Measurements from ENCODE around the gene AGAP6. TPM values are rescaled to one million over a fixed set of nuclear protein-coding genes. Genes with fewer than 3 reads are reported as not detected.
"Not testable (repeated sequence)": the region's sequence is repeated elsewhere in the genome, so short reads cannot be mapped to it uniquely, and the experiment has no call there.

AGAP6 gene
- total and polyA plus RNA-seq, 5 donors: 4.2 to 9.5 (median 5.0) TPM

DNA sequence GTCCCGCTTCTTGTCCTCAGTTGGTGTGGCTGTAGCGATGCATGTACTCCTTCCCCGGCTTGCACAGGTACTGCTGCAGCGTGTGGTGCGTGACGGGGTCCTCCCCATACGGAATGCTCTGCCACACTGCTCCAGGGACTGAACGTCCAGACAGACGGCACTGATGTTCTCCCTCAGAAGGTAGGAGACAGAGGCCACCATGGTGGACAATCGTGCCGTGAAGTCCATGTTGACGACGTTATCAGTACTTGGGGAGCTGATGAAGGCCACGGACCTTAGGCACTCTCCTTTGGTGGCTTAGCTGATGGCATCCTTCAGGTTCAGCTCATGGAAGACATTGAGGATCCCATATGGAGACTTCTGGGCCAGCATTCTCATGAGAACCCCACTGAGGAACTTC is 37.4 kb downstream of the AGAP6 start:
- H3K27ac ChIP-seq (ENCODE audit: low read length): no peak overlapping the region
- no peaks in the 10 kb centered on the region for H3K27me3 ChIP-seq (ENCODE audit: control insufficient read depth, insufficient read depth)
- ATAC-seq: no peak
- no peaks in the 10 kb centered on the region for H3K9me3 ChIP-seq (ENCODE audit: control insufficient read depth, low read length)
- WGBS: 90% methylated on average over 14 of the region's 14 CpGs
- no peak for DNase-seq
- H3K4me3 ChIP-seq (ENCODE audit: low read length): no peak overlapping the region
- no peaks in the 10 kb centered on the region for H3K4me1 ChIP-seq (ENCODE audit: control insufficient read depth, insufficient read depth, low read length)
- intact Hi-C loops (cut with DNase I): no loop called here

DNA sequence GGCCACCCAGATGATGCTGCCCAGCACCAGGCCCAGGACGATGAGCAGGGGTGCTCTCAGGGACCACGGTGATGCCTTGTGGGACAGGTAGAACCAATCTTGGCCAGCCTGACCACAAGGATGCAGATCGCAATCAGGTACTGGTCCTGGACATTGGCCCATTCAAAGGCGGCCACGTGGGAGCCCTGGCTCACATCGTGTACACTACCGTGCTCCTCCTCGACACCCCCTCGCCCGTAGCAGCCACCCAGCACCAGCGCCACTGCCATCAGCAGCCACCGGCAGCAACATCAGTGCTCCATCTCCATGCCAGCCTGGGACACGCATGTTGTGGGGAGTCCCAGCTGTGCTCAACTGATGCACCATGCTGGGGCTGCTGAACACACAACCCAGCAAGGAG is 39.0 kb downstream of the AGAP6 start:
- intact Hi-C loops (cut with DNase I): no loop called here
- 91% methylated on average over 13 of the region's 13 CpGs for WGBS

DNA sequence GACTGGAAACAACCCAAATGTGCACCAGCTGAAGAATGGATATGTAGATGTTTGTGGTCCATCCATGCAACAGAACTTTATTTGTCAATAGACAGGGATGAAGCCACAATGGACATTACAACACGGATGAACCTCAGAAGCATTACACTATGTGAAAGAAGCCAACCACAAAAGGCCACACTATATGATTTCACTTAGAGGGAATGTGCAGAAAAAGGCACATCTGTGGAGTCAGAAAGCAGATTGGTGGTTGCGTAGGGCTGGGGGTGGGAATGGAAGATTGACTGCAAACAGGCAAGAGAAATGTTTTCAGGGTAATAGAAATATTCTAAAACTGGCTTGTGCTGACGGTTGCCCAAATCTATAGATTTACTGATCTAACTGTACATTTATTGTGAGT is 45.3 kb downstream of the AGAP6 start:
- Histone ChIP-seq H3K27ac (ENCODE audit: low read length) (no peak overlapping the region), H3K4me1 (ENCODE audit: control insufficient read depth, insufficient read depth, low read length) (no peaks in the 10 kb centered on the region), H3K27me3 (ENCODE audit: control insufficient read depth, insufficient read depth) (no peaks in the 10 kb centered on the region), H3K9me3 (ENCODE audit: control insufficient read depth, low read length) (no peaks in the 10 kb centered on the region), H3K4me3 (ENCODE audit: low read length) (no peak overlapping the region)
- intact Hi-C loops (cut with DNase I): no loop called here
- ATAC-seq (no peak), DNase-seq (no peak)
- WGBS: 60% methylated on average over 3 of the region's 3 CpGs

More for the DNA sequence above, 39.0 kb downstream of the AGAP6 start:
- DNase-seq: no peak
- H3K4me3 ChIP-seq (ENCODE audit: low read length): no peak overlapping the region
- ATAC-seq: no peak
- H3K27ac ChIP-seq (ENCODE audit: low read length): no peak overlapping the region
- no peaks in the 10 kb centered on the region for H3K4me1 ChIP-seq (ENCODE audit: control insufficient read depth, insufficient read depth, low read length)
- no peaks in the 10 kb centered on the region for H3K9me3 ChIP-seq (ENCODE audit: control insufficient read depth, low read length)
- H3K27me3 ChIP-seq (ENCODE audit: control insufficient read depth, insufficient read depth): no peaks in the 10 kb centered on the region

DNA sequence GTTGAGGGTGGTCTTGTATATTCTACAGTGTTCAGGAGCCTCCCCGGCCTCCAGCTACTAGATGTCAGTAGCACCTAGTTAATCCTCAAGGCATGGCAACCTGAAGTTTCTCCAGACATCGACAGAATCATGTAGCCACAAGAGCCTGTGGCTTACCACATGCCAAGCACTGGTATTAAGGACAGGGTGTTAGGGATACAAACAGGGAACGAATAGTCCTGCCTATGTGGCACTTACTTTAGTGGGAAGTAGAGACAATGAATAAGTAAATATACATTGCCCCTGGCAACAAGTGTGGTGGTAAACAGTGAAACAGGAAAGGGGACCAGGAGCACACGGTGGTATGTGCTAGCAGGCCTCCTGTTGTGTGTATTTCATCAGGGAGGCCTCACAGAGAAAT is 47.1 kb downstream of the AGAP6 start:
- intact Hi-C loops (cut with DNase I); H3K27me3 ChIP-seq (ENCODE audit: control insufficient read depth, insufficient read depth); H3K27ac ChIP-seq (ENCODE audit: low read length); H3K9me3 ChIP-seq (ENCODE audit: control insufficient read depth, low read length); H3K4me1 ChIP-seq (ENCODE audit: control insufficient read depth, insufficient read depth, low read length); DNase-seq; H3K4me3 ChIP-seq (ENCODE audit: low read length): not testable (repeated sequence)
- 42% methylated on average over 4 of the region's 4 CpGs for WGBS
- ATAC-seq: peak in 1 of 2 donors; percentile 24

DNA sequence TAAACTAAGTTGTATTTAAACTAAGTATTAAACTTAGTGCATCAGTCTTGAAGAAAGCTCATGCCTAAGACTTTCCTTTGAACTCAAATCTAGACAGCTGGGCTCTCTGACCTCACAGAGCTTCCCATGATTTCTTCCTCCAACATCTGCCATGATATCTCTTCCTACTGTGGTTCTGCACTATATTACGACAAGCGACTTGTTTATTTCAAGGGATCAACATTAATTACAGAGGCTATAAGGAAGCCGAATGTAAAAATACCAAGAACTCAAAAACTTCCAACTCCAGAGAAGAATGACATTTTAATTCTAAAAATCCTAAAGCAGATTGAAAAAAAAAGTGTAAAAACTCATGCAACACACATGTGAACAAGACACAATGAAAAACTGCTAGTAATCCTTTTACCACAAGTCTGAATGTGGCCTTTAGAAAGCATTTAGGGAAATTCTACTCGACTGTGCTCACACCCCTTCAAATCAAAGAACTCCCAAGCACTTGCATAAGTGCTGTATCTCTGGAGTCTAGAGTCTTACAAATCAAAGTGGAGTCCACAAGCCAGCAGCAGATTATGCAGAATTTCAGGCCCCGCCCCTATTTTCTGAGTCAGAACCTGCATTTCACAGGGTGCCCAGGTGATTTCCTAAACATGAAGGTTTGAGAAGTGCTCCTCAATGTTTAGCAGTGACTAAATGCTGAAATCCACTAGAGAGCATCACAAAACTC is 56.9 kb downstream of the AGAP6 start:
- intact Hi-C loops (cut with DNase I): no loop called here
- no peaks in the 10 kb centered on the region for H3K4me1 ChIP-seq (ENCODE audit: control insufficient read depth, insufficient read depth, low read length)
- no peaks in the 10 kb centered on the region for H3K9me3 ChIP-seq (ENCODE audit: control insufficient read depth, low read length)
- no peak overlapping the region for H3K27ac ChIP-seq (ENCODE audit: low read length)
- no peaks in the 10 kb centered on the region for H3K27me3 ChIP-seq (ENCODE audit: control insufficient read depth, insufficient read depth)
- ATAC-seq: no peak
- WGBS: 69% methylated on average over 5 of the region's 5 CpGs
- no peak overlapping the region for H3K4me3 ChIP-seq (ENCODE audit: low read length)
- no peak for DNase-seq

DNA sequence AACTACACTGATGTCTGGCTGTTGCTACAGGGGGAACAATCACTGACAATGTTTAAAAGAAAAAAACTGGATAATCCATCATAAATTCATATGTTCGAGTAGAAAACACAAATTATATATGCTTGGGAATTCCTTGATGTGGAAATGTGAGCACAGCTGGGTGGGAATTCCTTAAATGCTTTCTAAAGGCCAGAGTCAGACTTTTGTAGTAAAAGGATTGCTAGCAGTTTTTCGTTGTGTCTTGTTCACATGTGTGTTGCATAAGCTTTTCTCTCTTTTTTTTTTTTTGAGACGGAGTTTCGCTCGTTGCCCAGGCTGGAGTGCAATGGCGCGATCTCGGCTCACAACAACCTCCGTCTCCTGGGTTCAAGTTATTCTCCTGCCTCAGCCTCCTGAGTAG is 58.3 kb downstream of the AGAP6 start:
- H3K27ac ChIP-seq (ENCODE audit: low read length); H3K4me1 ChIP-seq (ENCODE audit: control insufficient read depth, insufficient read depth, low read length); intact Hi-C loops (cut with DNase I); H3K27me3 ChIP-seq (ENCODE audit: control insufficient read depth, insufficient read depth); H3K9me3 ChIP-seq (ENCODE audit: control insufficient read depth, low read length); DNase-seq; H3K4me3 ChIP-seq (ENCODE audit: low read length); ATAC-seq: not testable (repeated sequence)
- 83% methylated on average over 9 of the region's 9 CpGs for WGBS

DNA sequence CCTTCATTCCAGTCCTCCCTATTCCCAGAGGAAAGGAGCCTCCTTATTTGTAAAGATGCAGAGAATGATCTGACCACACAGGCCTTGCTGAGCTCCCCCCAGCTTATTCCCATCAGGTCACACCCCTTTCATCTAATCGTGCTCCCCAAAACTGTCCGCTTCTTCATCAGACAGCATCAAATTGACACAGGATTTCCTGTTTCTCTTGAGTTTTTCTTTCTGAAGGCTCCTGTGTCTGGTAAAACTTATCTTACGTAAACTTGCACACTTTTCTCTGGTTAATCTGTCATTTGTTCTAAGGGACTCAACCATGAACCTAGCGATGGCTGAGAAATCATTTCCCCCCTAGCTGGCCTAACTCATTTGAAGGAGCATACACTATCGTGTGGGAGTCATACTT is 59.4 kb downstream of the AGAP6 start:
- H3K27ac ChIP-seq (ENCODE audit: low read length); ATAC-seq; intact Hi-C loops (cut with DNase I); H3K27me3 ChIP-seq (ENCODE audit: control insufficient read depth, insufficient read depth); H3K4me3 ChIP-seq (ENCODE audit: low read length); H3K9me3 ChIP-seq (ENCODE audit: control insufficient read depth, low read length); DNase-seq; H3K4me1 ChIP-seq (ENCODE audit: control insufficient read depth, insufficient read depth, low read length): not testable (repeated sequence)
- WGBS: 71% methylated on average over 5 of the region's 5 CpGs

DNA sequence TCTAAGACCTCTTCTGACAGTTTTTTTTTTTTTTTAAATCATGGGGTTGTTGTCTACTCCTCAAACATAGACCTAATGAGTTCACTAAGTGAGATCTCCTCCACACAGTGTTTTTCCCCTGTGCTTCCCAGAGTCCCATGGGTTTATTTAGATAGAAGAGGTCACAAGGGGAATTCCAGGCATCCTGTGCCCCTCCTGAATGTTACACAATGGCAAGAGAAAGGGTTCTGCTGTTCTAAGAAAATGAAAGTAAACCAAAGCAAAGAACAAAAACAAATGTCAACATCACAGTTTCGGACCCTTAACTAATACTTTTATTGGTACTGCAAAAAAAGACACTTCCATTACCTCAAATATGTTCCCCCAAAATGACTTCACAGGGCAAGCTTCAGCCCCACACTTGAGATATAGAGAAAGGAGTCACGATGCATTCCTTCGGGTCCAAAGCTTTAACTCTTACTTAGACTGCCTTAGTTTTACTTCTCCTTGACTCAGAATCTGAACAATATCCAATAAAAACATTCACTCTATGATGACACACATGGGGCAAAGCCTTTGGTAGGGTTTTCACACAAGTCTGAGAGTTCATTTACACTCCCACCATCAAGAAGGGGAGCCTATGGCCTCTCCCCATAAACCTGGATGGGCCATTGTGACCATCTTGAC is 63.9 kb downstream of the AGAP6 start:
- H3K4me3 ChIP-seq (ENCODE audit: low read length); H3K9me3 ChIP-seq (ENCODE audit: control insufficient read depth, low read length); DNase-seq; ATAC-seq; H3K4me1 ChIP-seq (ENCODE audit: control insufficient read depth, insufficient read depth, low read length); H3K27ac ChIP-seq (ENCODE audit: low read length); H3K27me3 ChIP-seq (ENCODE audit: control insufficient read depth, insufficient read depth); intact Hi-C loops (cut with DNase I): not testable (repeated sequence)
- WGBS: 38% methylated on average over 3 of the region's 3 CpGs

DNA sequence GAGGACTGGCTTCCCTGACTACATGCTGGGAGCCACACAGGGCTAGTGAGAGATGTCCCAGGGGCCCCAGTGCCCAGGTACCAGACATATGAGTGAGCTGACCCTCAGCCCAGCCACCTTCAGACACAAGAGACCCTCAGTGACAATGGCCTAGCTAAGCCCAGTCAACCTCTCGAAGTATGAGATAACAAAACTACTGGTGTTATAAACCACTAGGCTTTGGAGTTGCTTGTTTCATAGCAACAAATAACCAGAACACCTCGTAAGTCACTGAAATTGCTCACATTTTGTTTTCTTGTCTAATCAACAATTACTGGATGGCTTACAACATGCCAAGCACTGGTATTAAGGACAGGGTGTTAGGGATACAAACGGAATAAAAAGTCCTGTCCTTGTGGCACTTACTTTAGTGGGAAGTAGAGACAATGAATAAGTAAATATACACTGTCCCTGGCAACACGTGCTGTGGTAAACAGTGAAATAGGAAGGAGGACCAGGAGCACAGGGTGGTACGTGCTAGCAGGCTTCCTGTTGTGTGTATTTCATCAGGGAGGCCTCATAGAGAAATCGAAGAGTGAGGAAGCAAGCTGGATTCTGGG is 64.7 kb downstream of the AGAP6 start:
- ATAC-seq: peak; percentile 58 to 76

DNA sequence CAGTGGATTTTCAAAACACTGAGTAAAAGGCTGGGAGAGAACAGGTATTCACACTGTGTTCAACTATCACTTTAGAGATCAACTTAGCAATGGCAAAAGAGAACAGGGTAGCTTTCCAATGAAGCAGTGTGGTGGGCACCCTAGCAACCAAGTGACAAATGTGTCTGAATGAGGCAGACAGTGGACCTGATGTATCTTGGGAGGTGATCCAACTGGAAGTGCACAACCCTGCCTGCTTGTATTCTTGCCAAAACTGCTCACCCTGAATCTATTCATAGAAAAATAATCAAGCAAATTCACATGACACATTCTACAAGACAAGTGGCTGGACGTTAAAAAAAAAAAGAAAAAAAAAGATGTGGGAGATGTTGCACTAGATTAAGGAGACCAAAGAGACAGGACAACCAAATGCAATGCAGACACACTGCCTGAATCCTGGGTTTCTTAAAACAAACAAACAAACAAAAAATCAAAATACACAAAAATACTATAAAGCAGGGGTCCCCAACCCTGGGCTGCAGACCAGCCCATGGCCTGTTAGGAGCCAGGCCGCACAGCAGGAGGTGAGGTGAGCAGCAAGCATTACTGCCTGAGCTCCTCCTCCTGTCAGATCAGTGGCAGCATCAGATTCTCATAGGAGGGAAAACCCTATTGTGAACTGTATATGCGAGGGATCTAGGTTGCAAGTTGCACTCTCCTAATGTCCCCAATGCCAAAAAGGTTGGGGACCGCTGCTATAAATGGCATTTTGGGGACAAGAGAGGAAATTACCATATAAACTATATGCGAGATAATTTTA is 67.5 kb downstream of the AGAP6 start:
- H3K4me3 ChIP-seq (ENCODE audit: low read length); H3K4me1 ChIP-seq (ENCODE audit: control insufficient read depth, insufficient read depth, low read length); intact Hi-C loops (cut with DNase I); H3K9me3 ChIP-seq (ENCODE audit: control insufficient read depth, low read length); DNase-seq; H3K27me3 ChIP-seq (ENCODE audit: control insufficient read depth, insufficient read depth): not testable (repeated sequence)
- 56% methylated on average over 5 of the region's 5 CpGs for WGBS
- H3K27ac ChIP-seq (ENCODE audit: low read length): peak overlapping the region; percentile 75
- ATAC-seq: peak; percentile 61 to 76

More for the DNA sequence above, 64.7 kb downstream of the AGAP6 start:
- H3K9me3 ChIP-seq (ENCODE audit: control insufficient read depth, low read length); H3K27ac ChIP-seq (ENCODE audit: low read length); intact Hi-C loops (cut with DNase I); H3K4me3 ChIP-seq (ENCODE audit: low read length); DNase-seq; H3K4me1 ChIP-seq (ENCODE audit: control insufficient read depth, insufficient read depth, low read length); H3K27me3 ChIP-seq (ENCODE audit: control insufficient read depth, insufficient read depth): not testable (repeated sequence)
- WGBS: 50% methylated on average over 6 of the region's 6 CpGs

DNA sequence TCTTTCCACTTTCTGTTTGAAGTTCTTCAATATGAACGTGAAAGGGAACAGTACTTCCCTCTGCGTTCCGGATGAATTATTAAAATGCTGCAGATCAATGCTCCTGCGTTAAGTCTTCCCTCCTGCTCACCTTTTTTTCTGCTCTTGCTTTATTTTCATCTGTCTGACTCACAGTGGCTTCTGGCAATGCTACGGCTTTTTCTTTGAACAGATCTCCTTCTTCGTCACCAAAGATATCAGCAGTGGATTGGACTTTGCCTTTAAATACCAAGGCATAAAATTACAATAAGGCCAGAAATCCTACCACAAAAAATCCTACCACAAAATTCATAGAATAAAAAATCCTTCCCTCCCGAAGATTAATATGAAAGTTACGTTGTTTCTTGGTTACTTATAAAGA is 68.4 kb downstream of the AGAP6 start:
- H3K4me1 ChIP-seq (ENCODE audit: control insufficient read depth, insufficient read depth, low read length); ATAC-seq; DNase-seq; H3K27me3 ChIP-seq (ENCODE audit: control insufficient read depth, insufficient read depth); intact Hi-C loops (cut with DNase I); H3K27ac ChIP-seq (ENCODE audit: low read length); H3K4me3 ChIP-seq (ENCODE audit: low read length); H3K9me3 ChIP-seq (ENCODE audit: control insufficient read depth, low read length): not testable (repeated sequence)
- WGBS: 63% methylated on average over 8 of the region's 8 CpGs
